ENCODE measurements around the gene MCCC1. TPM values are rescaled to one million over a fixed set of nuclear protein-coding genes. Genes with fewer than 3 reads are reported as not detected.

Gene MCCC1
- total RNA-seq, 1 experiment from 2014 or later, result 19.2 TPM

DNA sequence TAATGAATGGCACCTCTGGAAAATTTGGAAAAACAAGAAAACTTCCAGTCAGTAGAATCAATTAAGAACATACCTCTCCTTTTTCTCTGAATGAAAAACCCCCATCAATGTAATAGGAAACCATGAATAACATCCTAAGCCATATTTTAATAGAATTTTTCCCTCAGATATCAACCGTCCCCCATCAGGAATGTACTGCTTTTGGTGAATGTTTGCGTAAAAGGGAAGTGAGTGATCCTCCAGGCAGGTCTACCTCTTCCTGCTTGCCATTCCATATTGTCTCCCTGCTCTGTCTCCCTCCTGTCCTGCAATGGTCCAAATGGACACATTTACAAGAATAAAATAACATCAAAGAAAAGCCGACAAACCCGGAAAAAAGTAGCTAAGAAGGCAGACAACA is 32.4 kb upstream of the MCCC1 start:
- BruUV-seq (replicated peaks), result no TSS peak
- ChIA-PET CTCF (no interaction called here), POLR2A (ENCODE audit: low non-redundant PET) (no interaction called here)
- H3K36me3 ChIP-seq (ENCODE audit: insufficient read depth, low read length, poor library complexity, severe bottlenecking), result no peaks in the 10 kb centered on the region
- no peak overlapping the region for H3K4me3 ChIP-seq (ENCODE audit: low read depth, low read length, poor library complexity, severe bottlenecking)
- no peaks in the 10 kb centered on the region for H3K27me3 ChIP-seq (replicated peaks; ENCODE audit: insufficient read depth, low read depth, low read length, poor library complexity)
- no peaks in the 10 kb centered on the region for H3K4me1 ChIP-seq (ENCODE audit: insufficient read depth, low read length, poor library complexity, severe bottlenecking)
- no peak for DNase-seq (ENCODE audit: low spot score)
- TF ChIP-seq, protein P1, sequence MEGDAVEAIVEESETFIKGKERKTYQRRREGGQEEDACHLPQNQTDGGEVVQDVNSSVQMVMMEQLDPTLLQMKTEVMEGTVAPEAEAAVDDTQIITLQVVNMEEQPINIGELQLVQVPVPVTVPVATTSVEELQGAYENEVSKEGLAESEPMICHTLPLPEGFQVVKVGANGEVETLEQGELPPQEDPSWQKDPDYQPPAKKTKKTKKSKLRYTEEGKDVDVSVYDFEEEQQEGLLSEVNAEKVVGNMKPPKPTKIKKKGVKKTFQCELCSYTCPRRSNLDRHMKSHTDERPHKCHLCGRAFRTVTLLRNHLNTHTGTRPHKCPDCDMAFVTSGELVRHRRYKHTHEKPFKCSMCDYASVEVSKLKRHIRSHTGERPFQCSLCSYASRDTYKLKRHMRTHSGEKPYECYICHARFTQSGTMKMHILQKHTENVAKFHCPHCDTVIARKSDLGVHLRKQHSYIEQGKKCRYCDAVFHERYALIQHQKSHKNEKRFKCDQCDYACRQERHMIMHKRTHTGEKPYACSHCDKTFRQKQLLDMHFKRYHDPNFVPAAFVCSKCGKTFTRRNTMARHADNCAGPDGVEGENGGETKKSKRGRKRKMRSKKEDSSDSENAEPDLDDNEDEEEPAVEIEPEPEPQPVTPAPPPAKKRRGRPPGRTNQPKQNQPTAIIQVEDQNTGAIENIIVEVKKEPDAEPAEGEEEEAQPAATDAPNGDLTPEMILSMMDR (conservative IDR thresholded peaks at IDR 0.05; ENCODE audit: low read depth, low read length), result no peak
- TF ChIP-seq EZH2 (IDR thresholded peaks at IDR 0.05; ENCODE audit: borderline replicate concordance, low read depth, low read length, poor library complexity, severe bottlenecking), result no peak
- intact Hi-C loops (cut with micrococcal nuclease; ENCODE audit: unreplicated experiment), result no loop called here
- H3K27ac ChIP-seq (ENCODE audit: low read depth, low read length, poor library complexity, severe bottlenecking), result no peak overlapping the region
- no peaks in the 10 kb centered on the region for H3K9me3 ChIP-seq (ENCODE audit: low read depth, low read length, poor library complexity, severe bottlenecking)

DNA sequence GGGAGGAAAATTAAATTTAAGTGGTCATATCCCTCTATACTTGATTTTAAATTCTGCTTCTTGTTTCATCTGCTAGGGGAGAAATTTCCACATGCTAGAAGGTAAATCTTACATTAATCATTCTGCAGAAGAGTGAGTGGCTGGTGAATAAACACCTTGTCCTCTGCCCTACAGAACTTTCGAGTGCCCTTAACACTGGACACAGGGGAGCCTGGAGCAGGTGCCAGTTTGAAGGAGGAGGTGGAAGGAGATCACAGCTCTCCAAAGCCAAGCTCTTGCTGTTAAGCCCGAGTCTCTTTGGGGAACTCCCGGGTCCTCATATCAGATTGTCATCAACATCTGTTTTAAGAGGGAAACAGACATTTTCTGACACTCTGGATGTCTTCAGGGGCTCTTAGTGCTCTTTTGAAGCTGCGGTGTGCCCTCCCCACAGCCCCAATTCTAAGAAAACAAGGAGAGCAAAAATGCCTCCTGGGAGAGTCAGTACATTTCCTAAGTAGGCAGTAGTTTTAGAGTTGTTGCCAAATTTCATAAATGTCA is 32.0 kb upstream of the MCCC1 start:
- Histone ChIP-seq H3K9me3 (ENCODE audit: low read depth, low read length, poor library complexity, severe bottlenecking) (no peaks in the 10 kb centered on the region), H3K36me3 (ENCODE audit: insufficient read depth, low read length, poor library complexity, severe bottlenecking) (no peaks in the 10 kb centered on the region), H3K27ac (ENCODE audit: low read depth, low read length, poor library complexity, severe bottlenecking) (no peak overlapping the region), H3K4me1 (ENCODE audit: insufficient read depth, low read length, poor library complexity, severe bottlenecking) (no peaks in the 10 kb centered on the region), H3K27me3 (replicated peaks; ENCODE audit: insufficient read depth, low read depth, low read length, poor library complexity) (no peaks in the 10 kb centered on the region), H3K4me3 (ENCODE audit: low read depth, low read length, poor library complexity, severe bottlenecking) (no peak overlapping the region)
- BruUV-seq (replicated peaks), result no TSS peak
- ChIA-PET CTCF (no interaction called here), POLR2A (ENCODE audit: low non-redundant PET) (no interaction called here)
- DNase-seq (ENCODE audit: low spot score), result no peak
- intact Hi-C loops (cut with micrococcal nuclease; ENCODE audit: unreplicated experiment), result no loop called here
- no peak for TF ChIP-seq EZH2 (IDR thresholded peaks at IDR 0.05; ENCODE audit: borderline replicate concordance, low read depth, low read length, poor library complexity, severe bottlenecking)
- TF ChIP-seq, protein P1 (conservative IDR thresholded peaks at IDR 0.05; ENCODE audit: low read depth, low read length), result no peak

DNA sequence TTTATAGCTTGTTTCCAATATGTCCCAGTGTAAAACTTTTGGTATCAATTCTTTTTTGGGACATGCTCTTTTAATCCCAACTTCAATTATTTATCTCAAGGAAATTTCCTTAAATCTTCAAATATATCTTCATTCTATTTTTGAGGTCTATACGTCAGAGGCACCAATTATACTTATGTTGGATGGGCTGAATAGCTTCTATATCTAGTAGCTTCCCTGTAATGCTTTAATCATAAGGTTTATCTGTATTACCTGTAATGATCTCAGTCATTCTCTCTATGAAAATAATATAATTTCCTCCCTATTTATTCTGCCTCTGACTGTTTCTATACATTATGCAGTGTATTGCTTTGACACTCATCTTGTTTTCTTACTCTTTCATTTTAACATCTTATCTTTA is 29.9 kb upstream of the MCCC1 start:
- Histone ChIP-seq H3K4me3 (ENCODE audit: low read depth, low read length, poor library complexity, severe bottlenecking) (no peak overlapping the region), H3K4me1 (ENCODE audit: insufficient read depth, low read length, poor library complexity, severe bottlenecking) (peaks cover under 1% of the 10 kb centered on the region), H3K27ac (ENCODE audit: low read depth, low read length, poor library complexity, severe bottlenecking) (no peak overlapping the region), H3K9me3 (ENCODE audit: low read depth, low read length, poor library complexity, severe bottlenecking) (no peaks in the 10 kb centered on the region), H3K36me3 (ENCODE audit: insufficient read depth, low read length, poor library complexity, severe bottlenecking) (no peaks in the 10 kb centered on the region), H3K27me3 (replicated peaks; ENCODE audit: insufficient read depth, low read depth, low read length, poor library complexity) (no peaks in the 10 kb centered on the region)
- TF ChIP-seq, protein P1 (conservative IDR thresholded peaks at IDR 0.05; ENCODE audit: low read depth, low read length), result no peak
- no peak for TF ChIP-seq EZH2 (IDR thresholded peaks at IDR 0.05; ENCODE audit: borderline replicate concordance, low read depth, low read length, poor library complexity, severe bottlenecking)
- intact Hi-C loops (cut with micrococcal nuclease; ENCODE audit: unreplicated experiment), result loop anchor here (10.0 kb wide), 1 partner anchor 636 kb away; no protein-coding TSS in a partner anchor
- no peak for DNase-seq (ENCODE audit: low spot score)
- ChIA-PET CTCF (interaction anchor here (0.7 kb wide), 1 partner anchor 250 kb away, joined by 3 read pairs; no protein-coding TSS in a partner anchor), POLR2A (ENCODE audit: low non-redundant PET) (no interaction called here)
- no TSS peak for BruUV-seq (replicated peaks)

Measured in A673 (cell line).